PC-9 (cell line): ENCODE results near the gene SLC25A15. TPM values are rescaled to one million over a fixed set of nuclear protein-coding genes. Genes with fewer than 3 reads are reported as not detected.
"Not testable (repeated sequence)": the region's sequence is repeated elsewhere in the genome, so short reads cannot be mapped to it uniquely, and the experiment has no call there.

Experiments used
- BruUV-seq: library from RNA; stranded (reverse); fragments of 400-500 nt; replicated peaks from 2 replicates; lab custom pipeline; 2021; lab: Mats Ljungman, UMichigan
- CTCF ChIA-PET: fragments of 300-600 bp; sonication (Branson Sonifier 250); formaldehyde crosslinking; loops from one replicate; lab custom pipeline; 2022; ENCODE audit warnings: antibody characterized with exemption; lab: Charles Lee
- POLR2A ChIA-PET: fragments of 300-600 bp; sonication (Branson Sonifier 250); formaldehyde crosslinking; loops from one replicate; lab custom pipeline; 2022; ENCODE audit warnings: antibody characterized with exemption; ENCODE audit not compliant: unreplicated experiment; lab: Charles Lee
- DNase-seq, 2 experiments: peaks; one replicate each; pipeline versions ENCODE4 v3.0.0 to v3.0.0-alpha.2; 2015 to 2022; ENCODE audit warnings: mixed read lengths in 1 of 2
- H2AFZ ChIP-seq: fragments of 200-600 bp; sonication (generic); 2 replicates; pipeline ENCODE4 v1.8.1; 2017; ENCODE audit warnings: antibody characterized with exemption
- H3F3A ChIP-seq: fragments of 200-600 bp; sonication (generic); 2 replicates; pipeline ENCODE4 v1.8.1; 2017; ENCODE audit warnings: antibody characterized with exemption, mild to moderate bottlenecking, low read depth; ENCODE audit not compliant: insufficient read depth
- H3K27ac ChIP-seq: fragments of 200-600 bp; sonication (generic); 2 replicates; pipeline ENCODE4 v1.6.1; 2016; ENCODE audit warnings: mixed run types
- H3K27me3 ChIP-seq: fragments of 200-600 bp; sonication (generic); 2 replicates; pipeline ENCODE4 v1.6.1; 2016; ENCODE audit warnings: low read depth, mixed run types; ENCODE audit not compliant: insufficient read depth
- H3K36me3 ChIP-seq: fragments of 200-600 bp; sonication (generic); 2 replicates; pipeline ENCODE4 v1.6.1; 2016; ENCODE audit warnings: low read depth, mixed run types
- H3K4me1 ChIP-seq: fragments of 200-600 bp; sonication (generic); replicated peaks from 2 replicates; pipeline ENCODE4 v1.6.1; 2016; ENCODE audit warnings: mixed run types; ENCODE audit not compliant: insufficient read depth
- H3K4me2 ChIP-seq: fragments of 200-600 bp; sonication (generic); 2 replicates; pipeline ENCODE4 v1.6.1; 2017; ENCODE audit warnings: mixed run types
- H3K4me3 ChIP-seq: fragments of 200-600 bp; sonication (generic); 2 replicates; pipeline ENCODE4 v1.6.1; 2016; ENCODE audit warnings: mixed run types
- H3K79me2 ChIP-seq: fragments of 200-600 bp; sonication (generic); 2 replicates; pipeline ENCODE4 v1.6.1; 2017; ENCODE audit warnings: low read depth, mixed run types
- H3K9me2 ChIP-seq: fragments of 200-600 bp; sonication (generic); 2 replicates; pipeline ENCODE4 v1.8.1; 2017; ENCODE audit warnings: mild to moderate bottlenecking; ENCODE audit not compliant: insufficient read depth
- H3K9me3 ChIP-seq: fragments of 200-600 bp; sonication (generic); 2 replicates; pipeline ENCODE4 v1.8.1; 2016; ENCODE audit warnings: low read depth; ENCODE audit not compliant: insufficient read depth
- H4K20me1 ChIP-seq: fragments of 200-600 bp; sonication (generic); 2 replicates; pipeline ENCODE4 v1.8.1; 2017; ENCODE audit not compliant: insufficient read depth
- EZH2 ChIP-seq: fragments of 200-600 bp; sonication (generic); IDR thresholded peaks from 2 replicates; pipeline ENCODE4 v1.8.0; 2017; ENCODE audit warnings: antibody characterized with exemption, low read depth
- intact Hi-C: fragments of 100-400 bp; cut with micrococcal nuclease; formaldehyde crosslinking; loops from one replicate; pipeline ENCODE4 v1.10.0; 2022; ENCODE audit not compliant: unreplicated experiment
- total RNA-seq: library from RNA; stranded (reverse); gene quantifications from 2 replicates; pipeline ENCODE4 v1.2.3, GENCODE V29; 2021
- TF ChIP-seq, protein P1 (sequence below): fragments of 200-600 bp; sonication (generic); conservative IDR thresholded peaks from 2 replicates; pipeline ENCODE4 v1.6.1; 2017; ENCODE audit warnings: mixed run types, antibody characterized with exemption, mild to moderate bottlenecking, moderate library complexity

SLC25A15 gene
- total RNA-seq, 1 experiment from 2014 or later, result 7.2 TPM

DNA sequence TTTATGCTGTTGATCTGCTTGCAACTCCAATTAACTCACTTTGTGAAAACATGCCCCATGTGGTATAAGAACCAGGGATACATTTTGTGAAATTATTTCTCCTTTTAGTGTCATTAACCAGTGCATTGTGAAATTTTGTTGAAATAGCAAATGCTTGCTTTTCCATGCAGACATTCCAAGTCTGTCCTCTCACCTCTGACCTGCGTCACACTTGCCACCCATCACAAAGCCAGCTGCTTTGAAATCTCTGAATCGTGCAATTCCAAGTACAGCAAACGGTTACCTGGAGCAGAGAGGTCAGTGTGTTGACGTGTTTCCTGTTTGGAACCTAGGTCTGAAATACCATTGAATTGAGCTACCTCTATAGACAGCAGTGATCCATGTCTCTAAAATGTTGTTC is 4.9 kb upstream of the SLC25A15 start:
- Histone ChIP-seq H3K27me3 (no peaks in the 10 kb centered on the region), H3K9me2 (no peaks in the 10 kb centered on the region), H3K36me3 (no peaks in the 10 kb centered on the region), H3K79me2 (0 out of 2 replicates have a peak, but pooled peaks cover 2% of the 10 kb centered on the region), H3F3A (no peaks in the 10 kb centered on the region), H3K4me2 (no peak overlapping the region), H3K9me3 (no peaks in the 10 kb centered on the region), H2AFZ (no peak overlapping the region), H3K27ac (no peak overlapping the region), H3K4me1 (no peaks in the 10 kb centered on the region), H4K20me1 (no peaks in the 10 kb centered on the region), H3K4me3 (no peak overlapping the region)
- intact Hi-C loops, result no loop called here
- no TSS peak for BruUV-seq
- DNase-seq, result no peak
- TF ChIP-seq, protein P1, sequence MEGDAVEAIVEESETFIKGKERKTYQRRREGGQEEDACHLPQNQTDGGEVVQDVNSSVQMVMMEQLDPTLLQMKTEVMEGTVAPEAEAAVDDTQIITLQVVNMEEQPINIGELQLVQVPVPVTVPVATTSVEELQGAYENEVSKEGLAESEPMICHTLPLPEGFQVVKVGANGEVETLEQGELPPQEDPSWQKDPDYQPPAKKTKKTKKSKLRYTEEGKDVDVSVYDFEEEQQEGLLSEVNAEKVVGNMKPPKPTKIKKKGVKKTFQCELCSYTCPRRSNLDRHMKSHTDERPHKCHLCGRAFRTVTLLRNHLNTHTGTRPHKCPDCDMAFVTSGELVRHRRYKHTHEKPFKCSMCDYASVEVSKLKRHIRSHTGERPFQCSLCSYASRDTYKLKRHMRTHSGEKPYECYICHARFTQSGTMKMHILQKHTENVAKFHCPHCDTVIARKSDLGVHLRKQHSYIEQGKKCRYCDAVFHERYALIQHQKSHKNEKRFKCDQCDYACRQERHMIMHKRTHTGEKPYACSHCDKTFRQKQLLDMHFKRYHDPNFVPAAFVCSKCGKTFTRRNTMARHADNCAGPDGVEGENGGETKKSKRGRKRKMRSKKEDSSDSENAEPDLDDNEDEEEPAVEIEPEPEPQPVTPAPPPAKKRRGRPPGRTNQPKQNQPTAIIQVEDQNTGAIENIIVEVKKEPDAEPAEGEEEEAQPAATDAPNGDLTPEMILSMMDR, result no peak
- TF ChIP-seq EZH2, result no peak
- CTCF ChIA-PET, result no interaction called here
- POLR2A ChIA-PET, result no interaction called here

DNA sequence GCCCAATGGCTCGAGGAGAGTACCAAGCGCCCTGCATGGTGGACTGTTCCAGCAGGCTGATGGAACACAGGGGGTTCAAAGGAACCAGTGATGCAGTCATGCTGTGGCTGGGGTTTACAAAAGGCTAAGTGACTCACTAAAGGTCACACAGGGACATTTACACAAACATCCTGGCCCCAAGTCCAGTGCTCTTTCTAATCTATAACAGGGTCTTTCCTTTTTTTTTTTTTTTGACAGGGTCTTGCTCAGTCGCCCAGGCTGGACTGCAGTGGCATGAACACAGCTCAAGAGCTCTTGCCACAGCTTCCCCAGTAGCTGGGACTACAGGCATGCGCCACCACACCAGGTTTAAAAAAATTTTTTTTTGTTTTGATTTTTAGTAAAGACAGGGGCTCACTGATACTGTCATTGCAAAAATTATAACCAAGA is 2.8 kb upstream of the SLC25A15 start:
- TF ChIP-seq EZH2, result no peak
- TF ChIP-seq, protein P1, result no peak
- Histone ChIP-seq H3F3A (no peaks in the 10 kb centered on the region), H3K27ac (no peak overlapping the region), H3K9me3 (no peaks in the 10 kb centered on the region), H4K20me1 (no peaks in the 10 kb centered on the region), H3K9me2 (no peaks in the 10 kb centered on the region), H3K4me3 (no peak overlapping the region), H3K4me2 (no peak overlapping the region), H2AFZ (no peak overlapping the region), H3K79me2 (0 out of 2 replicates have a peak, but pooled peaks cover 9% of the 10 kb centered on the region), H3K36me3 (no peaks in the 10 kb centered on the region), H3K27me3 (no peaks in the 10 kb centered on the region), H3K4me1 (peaks cover 6% of the 10 kb centered on the region; the same call in 1 of the 2 replicates)
- ChIA-PET CTCF (no interaction called here), POLR2A (interaction anchor here (0.6 to 0.7 kb wide), 2 partner anchors 143 to 1928 kb away, joined by 3 to 13 read pairs; no protein-coding TSS in a partner anchor)
- DNase-seq, result no peak
- intact Hi-C loops, result loop anchor here (5.0 kb wide), 1 partner anchor 276 kb away; the partner anchor contains the start of gene WBP4
- BruUV-seq, result no TSS peak

DNA sequence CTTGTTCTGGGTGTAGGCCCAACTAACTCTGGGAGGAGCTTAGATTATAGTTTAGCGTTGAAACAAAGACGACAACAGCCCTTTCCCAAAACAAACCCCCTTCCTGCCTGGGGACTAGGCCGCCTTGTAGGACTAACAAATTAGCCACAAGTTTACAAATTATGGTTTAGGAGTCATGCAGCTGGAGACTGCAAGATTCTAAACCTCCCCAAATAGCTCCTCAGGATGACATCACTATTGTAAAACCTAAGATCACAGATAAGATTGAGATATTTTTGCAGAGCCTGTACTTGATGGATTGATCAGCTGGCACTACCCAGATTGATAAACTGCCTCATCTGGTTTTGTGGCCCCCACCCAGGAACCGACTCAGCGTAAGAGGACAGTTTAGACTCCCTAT is 2.3 kb upstream of the SLC25A15 start:
- POLR2A ChIA-PET, result interaction anchor here (0.6 kb wide), 1 partner anchor 1929 kb away, joined by 3 read pairs; no protein-coding TSS in a partner anchor
- BruUV-seq, result no TSS peak

DNA sequence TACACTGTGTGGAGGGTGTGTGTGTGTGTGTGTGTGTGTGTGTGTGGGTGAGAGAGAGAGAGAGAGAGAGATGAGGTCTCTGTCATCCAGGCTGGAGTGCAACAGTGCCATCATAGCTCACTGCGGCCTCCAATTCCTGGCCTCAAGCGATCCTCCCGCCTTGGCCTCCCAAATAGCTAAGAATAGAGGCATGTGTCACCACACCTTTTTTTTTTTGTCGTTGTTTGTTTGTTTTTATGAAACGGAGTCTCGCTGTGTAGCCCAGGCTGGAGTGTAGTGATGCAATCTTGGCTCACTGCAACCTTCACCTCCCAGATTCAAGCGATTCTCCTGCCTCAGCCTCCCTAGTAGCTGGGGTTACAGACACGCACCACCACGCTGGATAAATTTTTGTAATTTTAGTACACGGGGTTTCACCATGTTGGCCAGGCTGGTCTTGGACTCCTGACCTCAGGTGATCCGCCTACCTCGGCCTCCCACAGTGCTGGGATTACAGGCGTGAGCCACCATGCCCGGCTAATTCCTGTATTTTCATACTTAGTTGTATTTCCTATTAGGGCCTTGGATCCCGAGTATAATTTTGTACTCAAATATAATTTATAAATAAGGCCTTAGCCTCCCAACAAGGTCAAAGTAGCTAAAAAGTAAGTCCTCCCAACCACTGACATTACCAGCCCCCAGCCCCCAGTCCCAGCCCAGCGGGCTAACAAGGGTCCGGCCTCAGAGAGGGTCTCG is 704 bp upstream of the SLC25A15 start:
- H3K36me3 ChIP-seq, H3K9me3 ChIP-seq, DNase-seq, H3K4me1 ChIP-seq, H3K27me3 ChIP-seq, H3F3A ChIP-seq, H3K79me2 ChIP-seq, H4K20me1 ChIP-seq, H3K9me2 ChIP-seq: not testable (repeated sequence)
- ChIA-PET POLR2A (interaction anchor here (0.7 kb wide), 2 partner anchors 154 to 1090 kb away, joined by 3 to 6 read pairs; no protein-coding TSS in a partner anchor), CTCF (interaction anchor here (0.7 kb wide), 1 partner anchor 1006 kb away, joined by 11 read pairs; no protein-coding TSS in a partner anchor)
- intact Hi-C loops, result loop anchor here (1.0 to 5.0 kb wide), 2 partner anchors 17 to 274 kb away; partner anchors contain the start of genes MRPS31 and WBP4
- Histone ChIP-seq H3K27ac (peak overlapping the region; percentile 72), H3K4me2 (peak overlapping the region; percentile 71), H2AFZ (peak overlapping the region; percentile 92), H3K4me3 (peak overlapping the region; percentile 94)
- BruUV-seq, result TSS peak; percentile 79

More for the DNA sequence above, 2.3 kb upstream of the SLC25A15 start:
- no peaks in the 10 kb centered on the region for H3K36me3 ChIP-seq
- CTCF ChIA-PET, result no interaction called here
- intact Hi-C loops, result loop anchor here (5.0 kb wide), 1 partner anchor 275 kb away; the partner anchor contains the start of gene WBP4
- no peaks in the 10 kb centered on the region for H3K9me3 ChIP-seq
- H3K4me1 ChIP-seq, result peaks cover 6% of the 10 kb centered on the region; the same call in 1 of the 2 replicates
- no peak for TF ChIP-seq EZH2
- TF ChIP-seq, protein P1, result no peak
- no peak overlapping the region for H3K4me2 ChIP-seq
- no peaks in the 10 kb centered on the region for H3F3A ChIP-seq
- H3K4me3 ChIP-seq, result no peak overlapping the region
- no peak overlapping the region for H2AFZ ChIP-seq
- no peak for DNase-seq
- 0 out of 2 replicates have a peak, but pooled peaks cover 9% of the 10 kb centered on the region for H3K79me2 ChIP-seq
- no peaks in the 10 kb centered on the region for H4K20me1 ChIP-seq
- no peaks in the 10 kb centered on the region for H3K9me2 ChIP-seq
- H3K27ac ChIP-seq, result no peak overlapping the region
- no peaks in the 10 kb centered on the region for H3K27me3 ChIP-seq
